Fibroblast of skin of left biceps (primary cell): ENCODE measurements around the gene APBB3.
"Not testable (repeated sequence)": the region's sequence is repeated elsewhere in the genome, so short reads cannot be mapped to it uniquely, and the experiment has no call there.

Experiments used
- DNase-seq, 2 experiments: peaks; one replicate each; pipeline ENCODE4 v3.0.0-alpha.2; 2013; ENCODE audit warnings: low read depth in 2 of 2

APBB3 gene, protein sequence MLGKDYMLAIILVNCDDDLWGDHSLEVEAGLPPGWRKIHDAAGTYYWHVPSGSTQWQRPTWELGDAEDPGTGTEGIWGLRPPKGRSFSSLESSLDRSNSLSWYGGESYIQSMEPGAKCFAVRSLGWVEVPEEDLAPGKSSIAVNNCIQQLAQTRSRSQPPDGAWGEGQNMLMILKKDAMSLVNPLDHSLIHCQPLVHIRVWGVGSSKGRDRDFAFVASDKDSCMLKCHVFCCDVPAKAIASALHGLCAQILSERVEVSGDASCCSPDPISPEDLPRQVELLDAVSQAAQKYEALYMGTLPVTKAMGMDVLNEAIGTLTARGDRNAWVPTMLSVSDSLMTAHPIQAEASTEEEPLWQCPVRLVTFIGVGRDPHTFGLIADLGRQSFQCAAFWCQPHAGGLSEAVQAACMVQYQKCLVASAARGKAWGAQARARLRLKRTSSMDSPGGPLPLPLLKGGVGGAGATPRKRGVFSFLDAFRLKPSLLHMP

DNA sequence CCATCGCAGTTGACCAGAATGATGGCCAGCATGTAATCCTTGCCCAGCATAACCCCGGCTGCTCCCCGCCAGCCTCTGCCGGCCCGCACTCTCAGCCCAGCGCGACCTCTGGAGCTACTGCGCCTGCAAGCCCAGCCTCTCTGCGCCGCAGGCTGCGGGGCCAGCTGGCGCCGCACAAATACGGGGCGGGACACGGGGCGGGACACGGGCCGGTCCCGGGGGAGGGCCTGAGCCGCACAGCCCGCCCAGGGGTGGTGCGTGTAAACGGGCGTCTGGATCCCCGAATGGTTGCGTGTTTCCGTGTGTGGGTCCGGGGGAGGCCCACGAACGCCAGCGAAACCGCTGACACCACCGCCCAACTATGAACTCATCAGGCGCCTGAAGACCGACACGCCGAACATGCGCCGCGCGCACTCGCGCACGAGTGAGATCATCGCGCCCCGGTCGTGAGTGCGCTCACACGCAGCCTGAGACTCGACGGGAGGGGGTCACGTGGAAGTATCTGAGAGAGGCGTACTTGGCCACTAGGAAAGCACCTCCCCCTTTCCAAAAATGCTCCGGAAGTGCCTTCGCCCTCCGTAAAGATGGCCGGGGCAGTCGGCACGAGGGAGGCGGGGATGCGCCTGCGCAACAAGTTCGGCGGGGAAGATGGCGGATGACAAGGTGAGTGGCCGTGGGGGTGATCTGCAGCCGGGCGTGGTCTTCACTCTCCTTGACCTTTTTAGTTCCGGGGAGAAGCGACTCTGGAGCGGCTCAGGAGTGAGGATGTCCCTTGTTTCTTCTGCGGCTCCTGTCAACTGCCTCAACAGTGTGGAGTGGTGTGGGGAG, at the start of gene APBB3, which contains the start of gene SLC35A4:
TSS of gene APBB3 (minus strand) at position 403 of the 828 bp plus-strand sequence. CDS start at position 50, 353 bp downstream.
TSS of gene SLC35A4 (plus strand) at position 633 of the 828 bp plus-strand sequence. CDS start 2,342 bp downstream, outside the sequence.
- peak; percentile 96 for DNase-seq

DNA sequence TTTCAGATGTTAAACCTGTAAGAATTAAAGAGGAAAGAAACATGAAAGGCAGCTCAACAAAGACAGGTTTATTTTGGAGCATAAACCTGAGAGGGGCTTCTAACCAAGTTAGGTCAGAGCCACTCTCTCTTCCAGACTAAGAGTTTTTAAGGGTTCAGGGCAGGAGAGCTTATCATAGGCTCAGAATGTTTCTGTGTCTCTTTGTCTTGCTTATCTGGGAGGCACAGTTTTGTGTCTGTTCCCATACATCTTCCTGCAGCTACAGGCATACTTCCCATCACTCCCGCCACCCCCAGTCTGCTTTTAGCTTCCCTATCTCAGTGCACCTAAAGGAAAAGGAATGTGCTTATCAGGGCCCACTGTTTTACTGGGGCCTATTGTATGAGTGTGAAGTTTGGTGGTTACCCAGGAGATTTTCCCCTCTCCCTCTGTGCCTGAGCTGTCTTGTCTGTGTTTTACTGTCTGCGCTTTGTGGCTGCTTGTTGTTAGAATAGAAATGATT, 46.7 kb upstream of the APBB3 start:
- no peak for DNase-seq

DNA sequence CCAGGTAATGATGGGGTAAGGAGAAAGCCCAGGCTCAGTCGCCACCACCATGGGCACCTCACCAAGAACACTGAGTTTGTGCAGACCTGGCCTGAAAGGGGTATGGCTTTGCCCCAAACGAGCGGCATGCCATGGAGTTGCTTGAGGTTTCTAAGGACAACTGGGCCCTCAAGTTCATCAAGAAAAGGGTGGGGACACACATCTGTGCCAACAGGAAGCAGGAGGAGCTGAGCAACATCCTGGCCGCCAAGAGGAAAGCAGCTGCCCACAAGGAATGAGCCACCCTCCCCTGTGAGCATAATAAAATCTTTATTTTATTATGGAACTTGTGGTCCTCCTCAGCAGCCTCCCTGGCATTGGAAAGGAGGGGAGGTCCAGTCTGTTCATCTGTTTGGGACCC, 44.7 kb upstream of the APBB3 start:
- DNase-seq = no peak

DNA sequence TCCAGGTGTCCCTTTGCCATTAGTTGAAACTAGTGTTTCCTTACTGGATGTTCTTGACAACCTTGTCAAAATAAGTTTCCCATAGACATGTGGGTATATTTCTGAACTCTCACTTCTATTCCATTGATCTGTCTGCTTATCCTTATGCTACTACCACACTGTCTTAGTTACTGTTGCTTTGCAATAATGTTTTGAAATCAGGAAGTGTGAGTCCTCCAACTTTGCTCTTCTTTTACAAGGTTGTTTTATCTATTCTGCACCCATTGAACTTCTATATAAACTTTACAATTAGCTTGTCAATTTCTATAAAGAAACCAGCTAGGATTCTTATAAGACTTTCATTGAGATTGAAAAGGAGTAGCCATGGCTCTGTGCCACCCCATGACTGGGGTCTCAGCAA, 44.3 kb upstream of the APBB3 start:
- no peak for DNase-seq

DNA sequence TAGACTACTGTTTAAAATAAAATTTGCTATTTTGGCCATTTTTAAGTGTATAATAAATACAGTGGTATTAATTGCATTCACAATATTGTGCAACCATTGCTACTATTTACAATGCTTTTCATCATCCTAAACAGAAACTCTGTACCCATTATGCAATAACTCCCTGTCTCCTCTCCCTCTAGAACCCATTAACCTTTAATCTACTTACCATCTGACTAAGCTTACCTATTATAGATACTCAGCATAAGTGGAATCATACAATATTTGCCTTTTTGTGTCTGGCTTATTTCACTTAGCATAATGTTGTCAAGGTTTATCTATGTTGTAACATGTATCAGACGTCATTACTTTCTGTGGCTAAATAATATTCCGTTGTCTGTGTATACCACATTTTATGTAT, 42.6 kb upstream of the APBB3 start:
- no peak for DNase-seq

DNA sequence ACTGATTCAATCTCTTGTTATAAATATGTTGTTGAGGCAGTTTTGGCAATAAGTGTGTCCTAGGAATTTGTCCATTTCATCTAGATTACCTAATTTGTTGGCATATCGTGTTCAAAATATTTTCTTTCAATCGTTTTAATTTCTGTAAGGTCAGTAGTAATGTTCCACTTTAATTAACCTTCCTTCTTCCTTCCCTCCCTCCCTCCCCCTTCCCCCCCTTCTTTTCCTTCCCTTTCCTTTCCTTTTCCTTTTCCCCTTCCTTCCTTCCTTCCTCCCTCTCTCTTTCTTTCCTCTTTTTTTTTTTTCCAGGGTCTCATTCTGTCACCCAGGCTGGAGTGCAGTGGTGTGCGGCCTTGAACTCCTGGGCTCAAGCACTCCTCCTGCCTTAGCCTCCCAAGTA, 41.5 kb upstream of the APBB3 start:
- no peak for DNase-seq

DNA sequence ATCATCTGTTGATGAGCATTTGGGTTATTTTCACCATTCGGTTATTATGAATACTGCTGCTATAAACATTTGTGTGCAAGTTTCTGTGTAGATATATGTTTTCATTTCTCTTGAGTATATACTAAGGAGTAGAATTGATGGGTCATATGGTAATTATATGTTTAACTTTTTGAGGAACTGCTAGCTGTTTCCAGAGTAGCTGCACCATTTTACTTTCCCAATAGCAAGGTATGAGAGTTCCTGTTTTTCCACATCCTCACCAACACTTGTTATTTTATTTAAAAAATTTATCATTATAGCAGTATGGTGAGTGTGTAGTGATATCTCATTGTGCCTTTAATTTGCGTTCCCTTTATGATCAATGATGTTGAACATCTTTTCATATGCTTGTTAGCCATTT, 39.3 kb upstream of the APBB3 start:
- no peak for DNase-seq

DNA sequence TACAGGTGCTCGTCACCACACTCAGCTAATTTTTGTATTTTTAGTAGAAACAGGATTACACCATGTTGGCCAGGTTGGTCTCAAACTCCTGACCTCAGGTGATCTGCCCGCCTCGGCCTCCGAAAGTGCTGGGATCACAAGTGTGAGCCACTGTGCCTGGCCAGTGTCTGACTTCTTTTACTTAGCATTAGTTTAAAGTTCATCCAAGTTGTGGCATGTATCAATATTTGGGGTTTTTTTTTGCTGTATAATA, 39.0 kb upstream of the APBB3 start:
- DNase-seq = not testable (repeated sequence)

DNA sequence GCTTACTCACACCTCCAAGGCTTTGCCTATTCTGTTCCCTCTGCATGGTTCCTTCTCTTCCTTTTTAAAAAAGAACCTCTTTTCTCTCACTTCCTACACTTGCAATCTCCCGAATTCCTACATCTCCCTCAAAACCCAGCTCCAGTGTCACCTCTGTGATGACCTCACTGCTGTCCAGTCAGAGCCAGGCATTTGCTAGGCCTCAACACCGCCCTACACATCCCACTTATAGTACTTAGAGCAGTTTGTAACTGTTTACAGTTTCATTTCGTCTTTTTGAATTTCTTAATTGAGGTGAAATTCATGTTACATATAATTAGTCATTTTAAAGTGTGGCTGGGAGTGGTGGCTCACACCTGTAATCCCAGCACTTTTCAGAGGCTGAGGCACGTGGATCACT, 37.7 kb upstream of the APBB3 start:
- no peak for DNase-seq

DNA sequence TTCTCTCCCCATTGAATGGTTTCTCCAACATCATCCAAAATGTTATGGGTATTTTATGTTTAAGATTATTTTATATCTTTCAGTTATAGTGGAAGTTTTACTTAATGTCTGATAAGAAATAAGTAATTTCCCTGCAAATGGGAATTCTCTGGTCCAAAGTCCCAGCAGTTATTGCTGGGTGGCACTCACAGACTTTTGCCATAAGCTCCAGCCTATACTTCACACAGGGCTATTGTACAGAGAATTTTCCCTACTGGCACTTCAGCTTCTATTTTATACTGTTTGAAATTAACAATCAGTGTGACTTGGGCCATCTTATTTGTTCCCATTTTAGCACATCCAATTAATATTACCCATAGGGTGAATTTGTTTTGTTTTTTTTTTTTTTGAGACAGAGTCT, 35.7 kb upstream of the APBB3 start:
- no peak for DNase-seq

DNA sequence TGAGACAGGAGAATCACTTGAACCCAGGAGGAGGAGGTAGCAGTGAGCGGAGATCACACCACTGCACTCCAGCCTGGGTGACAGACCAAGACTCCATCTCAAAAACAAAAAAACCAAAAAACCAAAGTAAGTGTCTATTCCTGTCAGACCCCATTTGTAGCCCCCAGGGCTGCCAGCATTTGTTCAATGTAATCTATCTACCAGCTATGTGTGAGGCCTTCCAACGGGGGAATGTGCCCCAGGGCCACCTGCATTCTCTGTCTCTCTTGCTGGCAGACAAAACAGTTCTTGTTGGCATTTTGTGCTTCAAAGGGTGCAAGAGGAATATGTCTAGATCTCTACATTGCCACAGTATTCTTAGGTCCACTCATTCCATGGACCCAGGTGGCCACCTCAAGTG, 34.4 kb upstream of the APBB3 start:
- no peak for DNase-seq

DNA sequence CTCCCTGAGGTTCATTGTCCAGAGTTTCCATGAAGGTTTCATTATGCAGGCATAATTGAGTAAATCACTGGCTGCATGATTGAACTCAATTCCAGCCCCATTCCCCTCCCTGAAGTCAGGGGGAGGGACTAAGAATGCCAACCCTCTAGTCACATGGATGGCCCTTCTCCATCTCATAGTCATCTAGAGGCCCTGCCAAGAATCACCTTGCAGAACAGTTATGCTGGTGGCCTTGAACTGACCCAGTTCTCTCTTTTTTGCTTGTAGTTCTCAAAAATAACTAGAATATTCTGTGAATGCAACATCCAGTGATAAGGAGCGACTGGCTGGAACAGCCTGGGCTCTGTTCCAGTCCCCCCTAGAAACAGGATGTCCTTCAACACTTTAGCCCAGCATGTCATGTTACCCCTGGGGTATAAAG, 31.9 kb upstream of the APBB3 start:
- DNase-seq = no peak

DNA sequence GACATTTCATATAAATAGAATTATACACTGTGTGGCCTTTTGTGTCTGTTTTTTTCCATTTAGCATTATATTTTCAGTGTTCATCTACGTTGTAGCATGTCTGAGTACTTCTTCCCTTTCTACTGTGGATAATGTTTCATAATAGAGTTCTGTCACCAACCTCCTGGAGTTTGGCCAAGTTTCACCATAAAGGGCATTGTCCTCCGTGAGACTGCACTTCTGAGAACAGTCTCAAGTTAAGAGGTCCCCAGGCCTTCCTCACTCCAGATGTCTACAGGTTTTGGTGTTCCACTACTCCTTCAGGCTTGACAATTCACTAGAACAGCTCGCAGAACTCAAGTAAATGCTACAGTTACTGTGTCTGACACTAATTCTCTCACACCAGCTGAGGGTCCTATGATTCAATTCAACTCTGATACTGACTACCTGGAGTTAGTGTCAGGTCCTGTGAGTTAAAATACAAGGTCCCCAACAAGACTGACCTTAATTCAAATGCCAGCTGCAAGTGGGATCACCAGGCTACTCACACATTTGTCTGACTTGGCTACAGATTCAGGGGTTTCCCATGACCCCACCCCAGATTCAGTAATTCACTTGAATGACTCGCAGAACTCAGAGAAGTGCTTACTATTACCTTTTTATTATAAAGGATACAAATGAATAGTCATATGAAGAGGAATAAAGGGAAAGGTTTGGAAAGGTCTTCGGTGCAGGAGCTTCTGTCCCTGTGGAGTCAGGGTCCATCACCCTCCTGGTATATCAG, 31.3 kb upstream of the APBB3 start:
- DNase-seq = no peak

DNA sequence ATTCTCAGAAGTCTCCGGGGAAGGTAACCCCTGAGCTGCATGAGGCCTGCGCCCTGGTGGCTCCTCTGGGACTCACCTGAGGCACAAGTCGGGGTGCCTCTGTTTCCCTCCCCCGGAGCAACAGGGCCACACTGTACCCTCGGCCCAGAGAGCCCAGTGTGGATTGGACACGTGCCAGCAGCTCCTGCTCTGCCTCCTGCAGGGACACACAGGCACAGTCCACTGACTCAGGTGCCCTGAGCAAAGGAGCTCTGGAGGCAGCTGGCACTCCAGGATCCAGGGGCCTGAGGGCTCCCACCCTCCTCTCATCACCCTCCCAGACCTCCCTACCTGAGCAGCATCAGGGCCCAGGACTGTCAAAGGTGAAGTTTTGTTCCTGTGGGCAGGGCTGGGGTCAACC, 29.8 kb upstream of the APBB3 start:
- DNase-seq = no peak

DNA sequence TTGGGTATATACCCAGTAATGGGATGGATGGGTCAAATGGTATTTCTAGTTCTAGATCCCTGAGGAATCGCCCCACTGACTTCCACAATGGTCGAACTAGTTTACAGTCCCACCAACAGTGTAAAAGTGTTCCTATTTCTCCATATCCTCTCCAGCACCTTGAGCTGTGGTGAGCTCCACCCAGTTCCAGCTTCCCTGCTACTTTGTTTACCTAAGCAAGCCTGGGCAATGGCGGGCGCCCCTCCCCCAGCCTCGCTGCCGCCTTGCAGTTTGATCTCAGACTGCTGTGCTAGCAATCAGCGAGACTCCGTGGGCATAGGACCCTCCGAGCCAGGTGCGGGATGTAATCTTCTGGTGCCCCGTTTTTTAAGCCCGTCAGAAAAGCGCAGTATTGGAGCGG, 28.7 kb upstream of the APBB3 start:
- not testable (repeated sequence) for DNase-seq

DNA sequence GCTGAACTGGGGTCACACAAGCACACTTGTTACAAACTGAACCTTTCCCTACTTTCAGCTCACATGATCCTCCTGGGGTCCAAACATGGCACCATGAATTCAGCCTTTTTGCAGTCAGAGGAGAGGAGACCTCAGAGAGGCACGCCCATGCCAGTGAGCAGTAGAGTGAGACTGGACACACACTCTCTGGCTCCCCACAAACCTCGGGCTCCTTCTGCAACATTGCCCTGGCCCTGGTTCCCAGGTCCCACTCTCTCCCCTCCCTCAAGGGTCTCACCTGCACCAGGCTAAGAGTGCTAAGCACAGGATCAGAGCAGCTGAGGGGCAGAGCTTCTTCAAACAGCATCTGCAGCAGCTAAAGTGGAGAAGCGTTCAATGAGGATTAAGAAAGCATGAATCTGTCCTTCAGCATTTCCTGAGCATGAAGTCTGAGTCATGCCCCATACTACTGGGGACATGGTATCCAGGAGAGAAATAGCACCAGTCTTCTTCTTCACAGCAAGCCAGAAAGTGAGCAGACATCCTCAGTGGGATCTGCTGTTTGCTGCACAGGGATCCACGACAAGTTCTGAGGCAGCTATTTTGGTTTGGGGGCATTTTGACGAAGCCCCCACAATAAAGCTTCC, 27.5 kb upstream of the APBB3 start:
- no peak for DNase-seq

DNA sequence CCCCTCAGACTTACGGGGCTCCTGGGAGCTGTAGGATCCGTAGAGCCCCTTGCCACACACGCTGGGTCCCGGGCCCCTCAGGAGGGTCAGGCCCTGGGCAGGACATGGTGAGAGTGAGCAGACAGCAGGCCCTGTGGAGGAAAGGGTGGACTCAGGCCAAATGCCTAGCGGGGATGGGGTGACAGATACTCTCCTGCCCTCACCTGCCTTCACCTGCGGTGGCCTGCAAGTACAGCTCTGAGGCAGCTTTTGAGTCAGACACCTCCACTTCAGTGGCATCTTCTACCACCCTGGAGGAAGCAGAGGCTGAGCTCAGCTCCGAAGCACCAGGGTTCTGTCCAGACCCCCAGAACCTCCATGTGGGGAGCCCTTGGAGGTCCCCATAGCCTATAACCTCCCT, 26.5 kb upstream of the APBB3 start:
- no peak for DNase-seq

DNA sequence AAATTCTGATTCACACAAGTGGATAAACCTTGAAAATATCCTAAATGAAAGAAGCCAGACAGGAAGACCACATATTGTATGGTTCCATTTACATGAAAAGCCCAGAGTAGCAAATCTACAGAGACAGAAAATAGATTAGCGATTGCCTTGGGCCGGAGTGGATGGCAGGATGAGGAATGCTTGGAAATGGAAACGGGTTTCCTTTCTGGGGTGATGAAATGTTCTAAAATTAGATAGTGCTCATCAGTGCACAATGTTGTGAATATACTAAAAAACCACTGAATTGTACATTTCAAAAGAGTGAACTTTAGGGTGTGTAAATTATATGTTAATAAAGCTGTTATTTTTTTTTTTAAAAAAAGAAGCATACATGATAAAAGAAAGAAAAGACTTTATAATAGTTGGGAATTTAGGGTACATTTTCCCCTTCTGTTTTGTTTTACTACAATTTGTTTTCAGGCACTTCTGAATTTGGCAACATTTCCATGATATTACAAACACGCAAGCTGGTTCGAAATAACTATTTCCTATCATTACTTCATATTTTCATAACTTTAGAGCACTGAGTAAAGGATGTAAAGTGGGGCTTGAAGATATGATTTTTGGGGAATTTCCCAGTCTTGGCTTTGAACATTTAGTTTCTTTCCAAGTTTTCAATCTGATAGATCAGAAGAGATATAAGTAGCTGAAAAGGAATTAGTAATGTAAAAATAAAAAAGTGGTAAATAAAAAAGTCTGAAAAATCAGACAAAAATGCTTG, 24.1 kb upstream of the APBB3 start:
- no peak for DNase-seq

DNA sequence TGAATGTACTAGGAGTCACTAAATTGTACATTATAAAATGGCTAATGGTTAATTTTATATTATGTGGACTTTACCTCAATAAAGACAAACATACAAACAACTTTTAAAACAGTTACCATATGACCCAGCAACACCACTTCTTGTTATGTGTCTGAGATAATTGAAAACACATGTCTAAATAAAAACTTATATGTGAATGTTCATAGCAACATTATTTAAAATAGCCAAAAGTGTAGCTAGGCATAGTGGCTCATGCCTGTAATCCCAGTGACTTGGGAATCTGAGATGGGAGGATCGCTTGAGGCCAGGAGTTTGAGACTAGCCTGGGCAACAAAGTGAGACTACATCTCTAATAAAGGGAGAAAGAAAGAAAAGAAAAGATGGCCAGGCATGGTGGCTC, 23.1 kb upstream of the APBB3 start:
- DNase-seq = no peak

DNA sequence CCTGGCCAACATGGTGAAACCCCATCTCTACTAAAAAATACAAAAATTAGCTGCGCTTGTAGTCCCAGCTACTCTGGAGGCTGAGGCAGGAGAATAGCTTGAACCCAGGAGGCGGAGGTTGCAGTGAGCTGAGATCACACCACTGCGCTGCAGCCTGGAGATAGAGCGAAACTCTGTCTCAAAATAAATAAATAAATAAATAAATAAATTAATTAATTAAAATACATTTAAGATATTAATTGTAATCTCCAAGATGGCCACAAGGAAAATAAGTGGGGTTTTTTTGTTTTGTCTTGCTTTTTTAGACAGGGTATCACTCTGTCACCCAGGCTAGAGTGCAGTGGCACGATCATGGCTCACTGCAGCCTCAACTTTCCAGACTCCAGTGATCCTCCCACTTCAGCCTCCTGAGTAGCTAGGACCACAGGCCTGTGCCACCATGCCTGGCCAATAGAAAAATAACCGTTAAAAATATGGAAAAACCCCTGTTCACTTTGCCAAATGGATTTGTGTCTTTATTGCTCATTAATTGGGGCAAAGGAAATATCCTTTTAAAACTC, 14.9 kb upstream of the APBB3 start:
- not testable (repeated sequence) for DNase-seq
